ENCODE results near the gene CDX2.

CDX2 gene

DNA sequence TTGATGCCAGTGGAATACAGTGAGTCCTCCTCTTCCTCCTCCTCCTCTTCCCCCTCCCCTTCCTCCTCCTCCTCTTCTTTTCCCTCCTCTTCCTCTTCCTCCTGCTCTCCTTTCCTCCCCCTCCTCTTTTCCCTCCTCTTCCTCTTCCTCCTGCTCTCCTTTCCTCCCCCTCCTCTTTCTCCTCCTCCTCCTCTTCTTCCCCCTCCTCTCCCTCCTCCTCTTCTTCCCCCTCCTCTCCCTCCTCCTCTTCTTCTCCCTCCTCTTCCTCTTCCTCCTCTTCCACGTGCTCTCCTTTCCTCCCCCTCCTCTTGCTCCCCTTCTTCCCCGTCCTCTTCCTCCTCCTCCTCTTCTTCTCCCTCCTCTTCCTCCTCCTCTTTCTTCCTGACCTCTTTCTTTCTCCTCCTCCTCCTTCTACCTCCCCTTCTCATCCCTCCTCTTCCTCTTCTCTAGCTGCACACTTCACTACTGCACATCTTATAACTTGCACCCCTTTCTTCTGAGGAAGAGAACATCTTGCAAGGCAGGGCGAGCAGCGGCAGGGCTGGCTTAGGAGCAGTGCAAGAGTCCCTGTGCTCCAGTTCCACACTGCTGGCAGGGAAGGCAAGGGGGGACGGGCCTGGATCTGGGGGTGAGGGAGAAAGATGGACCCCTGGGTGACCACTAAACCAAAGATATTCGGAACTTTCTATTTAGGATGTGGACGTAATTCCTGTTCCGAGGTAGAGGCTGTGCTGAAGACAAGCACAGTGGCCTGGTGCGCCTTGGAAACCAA lies 43.7 kb downstream of the CDX2 start:
- H3K9ac ChIP-seq (ENCODE audit: insufficient read length, low read depth), result no peak overlapping the region
- TF ChIP-seq ZNF274 (IDR thresholded peaks at IDR 0.05; ENCODE audit: low read depth, low read length) (no peak), YY1 (IDR thresholded peaks at IDR 0.05; ENCODE audit: insufficient read depth, insufficient read length) (no peak), SUZ12 (IDR thresholded peaks at IDR 0.05; ENCODE audit: extremely low read depth, insufficient read depth, insufficient read length) (no peak)
- H3K4me1 ChIP-seq (ENCODE audit: insufficient read depth, insufficient read length), result no peaks in the 10 kb centered on the region
- H3K27me3 ChIP-seq (ENCODE audit: insufficient read depth, insufficient read length), result peaks cover 100% of the 10 kb centered on the region
- no peak overlapping the region for H3K4me3 ChIP-seq (ENCODE audit: insufficient read length, low read depth)
- H3K9me3 ChIP-seq (ENCODE audit: insufficient read depth, low read length), result no peaks in the 10 kb centered on the region; the same call in 1 of the 2 replicates
- no peaks in the 10 kb centered on the region for H3K36me3 ChIP-seq (ENCODE audit: insufficient read depth, insufficient read length, low read length)
- no peak for DNase-seq (ENCODE audit: low read depth, low spot score)

DNA sequence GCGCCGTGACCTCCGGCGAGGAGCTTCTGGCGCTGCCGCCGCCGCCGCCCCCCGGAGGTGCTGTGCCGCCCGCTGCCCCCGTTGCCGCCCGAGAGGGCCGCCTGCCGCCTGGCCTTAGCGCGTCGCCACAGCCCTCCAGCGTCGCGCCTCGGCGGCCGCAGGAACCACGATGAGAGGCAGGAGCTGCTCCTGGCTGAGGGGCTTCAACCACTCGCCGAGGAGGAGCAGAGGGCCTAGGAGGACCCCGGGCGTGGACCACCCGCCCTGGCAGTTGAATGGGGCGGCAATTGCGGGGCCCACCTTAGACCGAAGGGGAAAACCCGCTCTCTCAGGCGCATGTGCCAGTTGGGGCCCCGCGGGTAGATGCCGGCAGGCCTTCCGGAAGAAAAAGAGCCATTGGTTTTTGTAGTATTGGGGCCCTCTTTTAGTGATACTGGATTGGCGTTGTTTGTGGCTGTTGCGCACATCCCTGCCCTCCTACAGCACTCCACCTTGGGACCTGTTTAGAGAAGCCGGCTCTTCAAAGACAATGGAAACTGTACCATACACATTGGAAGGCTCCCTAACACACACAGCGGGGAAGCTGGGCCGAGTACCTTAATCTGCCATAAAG lies 44.5 kb downstream of the CDX2 start:
- no peaks in the 10 kb centered on the region for H3K36me3 ChIP-seq (ENCODE audit: insufficient read depth, insufficient read length, low read length)
- H3K4me1 ChIP-seq (ENCODE audit: insufficient read depth, insufficient read length), result no peaks in the 10 kb centered on the region
- no peak for DNase-seq (ENCODE audit: low read depth, low spot score)
- TF ChIP-seq YY1 (IDR thresholded peaks at IDR 0.05; ENCODE audit: insufficient read depth, insufficient read length), result no peak
- TF ChIP-seq SUZ12 (IDR thresholded peaks at IDR 0.05; ENCODE audit: extremely low read depth, insufficient read depth, insufficient read length), result peak; percentile 80
- no peaks in the 10 kb centered on the region; the same call in 1 of the 2 replicates for H3K9me3 ChIP-seq (ENCODE audit: insufficient read depth, low read length)
- no peak overlapping the region for H3K9ac ChIP-seq (ENCODE audit: insufficient read length, low read depth)
- H3K4me3 ChIP-seq (ENCODE audit: insufficient read length, low read depth), result no peak overlapping the region
- peaks cover 100% of the 10 kb centered on the region for H3K27me3 ChIP-seq (ENCODE audit: insufficient read depth, insufficient read length)

DNA sequence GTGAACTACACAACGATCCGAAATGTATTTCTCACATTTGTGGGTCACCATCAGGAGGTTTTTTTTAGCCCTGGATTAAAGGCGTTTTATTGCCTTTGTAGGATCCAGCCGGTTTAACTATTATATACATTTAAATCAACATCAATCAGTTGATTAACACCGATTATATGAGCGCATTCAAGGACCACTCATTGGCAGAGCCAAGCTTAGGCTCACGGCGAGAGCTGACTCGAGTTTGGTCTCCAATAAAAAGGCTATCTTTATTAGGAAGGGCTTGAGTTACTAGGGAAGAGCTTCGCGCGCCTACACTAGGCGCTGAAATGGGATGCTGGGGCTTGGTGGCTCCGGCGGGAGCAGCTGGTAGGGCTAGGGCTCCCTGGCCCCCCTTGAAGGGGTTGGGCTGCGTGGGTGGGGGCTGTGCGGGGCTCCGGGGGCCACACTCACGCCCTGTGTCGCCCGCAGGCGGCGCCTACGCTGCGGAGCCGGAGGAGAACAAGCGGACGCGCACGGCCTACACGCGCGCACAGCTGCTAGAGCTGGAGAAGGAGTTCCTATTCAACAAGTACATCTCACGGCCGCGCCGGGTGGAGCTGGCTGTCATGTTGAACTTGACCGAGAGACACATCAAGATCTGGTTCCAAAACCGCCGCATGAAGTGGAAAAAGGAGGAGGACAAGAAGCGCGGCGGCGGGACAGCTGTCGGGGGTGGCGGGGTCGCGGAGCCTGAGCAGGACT lies 45.2 kb downstream of the CDX2 start:
- Histone ChIP-seq H3K27me3 (ENCODE audit: insufficient read depth, insufficient read length) (peaks cover 100% of the 10 kb centered on the region), H3K9me3 (ENCODE audit: insufficient read depth, low read length) (no peaks in the 10 kb centered on the region; the same call in 1 of the 2 replicates), H3K4me1 (ENCODE audit: insufficient read depth, insufficient read length) (no peaks in the 10 kb centered on the region), H3K4me3 (ENCODE audit: insufficient read length, low read depth) (no peak overlapping the region), H3K9ac (ENCODE audit: insufficient read length, low read depth) (no peak overlapping the region), H3K36me3 (ENCODE audit: insufficient read depth, insufficient read length, low read length) (no peaks in the 10 kb centered on the region)
- no peak for DNase-seq (ENCODE audit: low read depth, low spot score)
- no peak for TF ChIP-seq ZNF274 (IDR thresholded peaks at IDR 0.05; ENCODE audit: low read depth, low read length)
- TF ChIP-seq YY1 (IDR thresholded peaks at IDR 0.05; ENCODE audit: insufficient read depth, insufficient read length), result no peak
- peak; percentile 79 for TF ChIP-seq SUZ12 (IDR thresholded peaks at IDR 0.05; ENCODE audit: extremely low read depth, insufficient read depth, insufficient read length)

DNA sequence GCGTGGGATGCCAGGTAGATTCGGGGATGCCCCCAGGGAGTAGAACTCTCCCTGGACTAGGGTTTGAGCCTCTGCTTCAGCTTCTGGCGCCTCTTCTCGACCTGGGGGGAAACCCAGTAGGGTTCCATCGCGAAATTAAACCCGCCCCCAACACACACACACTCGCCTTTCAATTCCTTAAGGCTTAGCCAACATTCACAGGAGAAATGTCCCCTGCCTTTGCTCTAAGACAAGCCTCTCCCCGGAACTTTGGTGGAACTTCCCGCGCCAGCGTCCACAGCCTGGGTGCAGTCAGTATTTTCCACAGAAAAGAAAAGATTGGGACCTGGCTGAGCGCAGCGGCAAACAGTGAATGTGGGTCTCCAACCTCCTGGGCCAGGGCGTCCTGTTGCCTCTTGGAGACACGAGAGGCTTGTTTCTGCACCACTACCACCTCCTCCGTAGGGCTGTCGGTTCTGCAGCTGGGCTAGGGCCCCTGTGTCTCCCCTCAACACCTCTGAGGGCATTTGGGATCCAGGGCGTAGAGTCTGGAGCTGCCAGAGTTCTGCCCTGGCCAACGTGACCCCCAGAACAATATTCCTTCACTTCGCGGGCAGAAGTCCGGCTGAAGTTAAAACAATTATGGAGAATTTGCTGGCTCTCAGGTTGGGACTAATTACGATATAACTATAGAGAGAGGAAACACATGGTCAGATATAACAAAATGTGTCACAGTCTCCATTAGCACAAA lies 46.1 kb downstream of the CDX2 start:
- TF ChIP-seq ZNF274 (IDR thresholded peaks at IDR 0.05; ENCODE audit: low read depth, low read length) (no peak), SUZ12 (IDR thresholded peaks at IDR 0.05; ENCODE audit: extremely low read depth, insufficient read depth, insufficient read length) (no peak), YY1 (IDR thresholded peaks at IDR 0.05; ENCODE audit: insufficient read depth, insufficient read length) (no peak)
- no peak overlapping the region for H3K9ac ChIP-seq (ENCODE audit: insufficient read length, low read depth)
- H3K4me3 ChIP-seq (ENCODE audit: insufficient read length, low read depth), result no peak overlapping the region
- no peaks in the 10 kb centered on the region; the same call in 1 of the 2 replicates for H3K9me3 ChIP-seq (ENCODE audit: insufficient read depth, low read length)
- peaks cover 100% of the 10 kb centered on the region for H3K27me3 ChIP-seq (ENCODE audit: insufficient read depth, insufficient read length)
- DNase-seq (ENCODE audit: low read depth, low spot score), result no peak
- peaks cover 2% of the 10 kb centered on the region for H3K4me1 ChIP-seq (ENCODE audit: insufficient read depth, insufficient read length)
- H3K36me3 ChIP-seq (ENCODE audit: insufficient read depth, insufficient read length, low read length), result no peaks in the 10 kb centered on the region

- Histone ChIP-seq H3K4me3 (ENCODE audit: insufficient read length, low read depth) (no peak overlapping the region), H3K9me3 (ENCODE audit: insufficient read depth, low read length) (no peaks in the 10 kb centered on the region; the same call in 1 of the 2 replicates), H3K27me3 (ENCODE audit: insufficient read depth, insufficient read length) (peaks cover 100% of the 10 kb centered on the region), H3K4me1 (ENCODE audit: insufficient read depth, insufficient read length) (peaks cover 2% of the 10 kb centered on the region), H3K9ac (ENCODE audit: insufficient read length, low read depth) (no peak overlapping the region), H3K36me3 (ENCODE audit: insufficient read depth, insufficient read length, low read length) (no peaks in the 10 kb centered on the region)
- no peak for DNase-seq (ENCODE audit: low read depth, low spot score)
- TF ChIP-seq SUZ12 (IDR thresholded peaks at IDR 0.05; ENCODE audit: extremely low read depth, insufficient read depth, insufficient read length) (no peak), YY1 (IDR thresholded peaks at IDR 0.05; ENCODE audit: insufficient read depth, insufficient read length) (no peak), ZNF274 (IDR thresholded peaks at IDR 0.05; ENCODE audit: low read depth, low read length) (no peak)
Measured at GRCh38 chr13:27921961-27922882, 46.9 kb downstream of the CDX2 start.

DNA sequence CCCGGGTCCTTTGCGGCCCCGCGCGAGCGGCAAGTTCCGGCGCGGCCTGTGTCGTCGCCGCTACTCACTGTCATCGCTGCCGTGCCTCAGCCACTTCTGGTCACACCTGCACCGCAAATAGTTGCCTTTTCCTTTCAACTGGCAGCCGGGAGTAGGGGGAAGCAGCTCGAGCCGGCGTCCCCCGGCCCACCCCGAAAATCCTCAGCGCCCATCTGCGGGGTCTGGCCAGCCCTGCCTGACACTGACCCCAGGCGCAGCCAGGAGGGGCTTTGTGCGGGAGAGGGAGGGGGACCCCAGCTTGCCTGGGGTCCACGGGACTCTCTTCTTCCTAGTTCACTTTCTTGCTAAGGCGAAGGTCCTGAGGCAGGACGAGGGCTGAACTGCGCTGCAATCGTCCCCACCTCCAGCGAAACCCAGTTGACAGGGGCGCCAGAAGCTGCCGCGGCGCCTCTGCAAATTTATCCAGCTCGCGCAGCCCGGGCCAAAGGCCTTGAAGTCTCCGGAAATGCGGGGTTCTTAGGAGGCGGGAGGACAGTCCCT lies 47.6 kb downstream of the CDX2 start:
- Histone ChIP-seq H3K9ac (ENCODE audit: insufficient read length, low read depth) (peak overlapping the region; percentile 50), H3K36me3 (ENCODE audit: insufficient read depth, insufficient read length, low read length) (no peaks in the 10 kb centered on the region), H3K4me3 (ENCODE audit: insufficient read length, low read depth) (peak overlapping the region; percentile 15), H3K4me1 (ENCODE audit: insufficient read depth, insufficient read length) (peaks cover 2% of the 10 kb centered on the region), H3K27me3 (ENCODE audit: insufficient read depth, insufficient read length) (peaks cover 100% of the 10 kb centered on the region), H3K9me3 (ENCODE audit: insufficient read depth, low read length) (no peaks in the 10 kb centered on the region)
- TF ChIP-seq SUZ12 (IDR thresholded peaks at IDR 0.05; ENCODE audit: extremely low read depth, insufficient read depth, insufficient read length) (peak; percentile 94), ZNF274 (IDR thresholded peaks at IDR 0.05; ENCODE audit: low read depth, low read length) (no peak)
- DNase-seq (ENCODE audit: low read depth, low spot score), result no peak

Data from NT2/D1 (cell line).